Stimulated activated CD4-positive, alpha-beta T cell treated with anti-CD3 and anti-CD28 coated beads, Interleukin-2, amount 100 ng/mL, for 48 hours (primary cell): ENCODE measurements around the gene PARD6G.

Source experiments
- DNase-seq, 2 donors: peaks; one replicate each; pipeline ENCODE4 v3.0.0-alpha.2; 2020

PARD6G gene

DNA sequence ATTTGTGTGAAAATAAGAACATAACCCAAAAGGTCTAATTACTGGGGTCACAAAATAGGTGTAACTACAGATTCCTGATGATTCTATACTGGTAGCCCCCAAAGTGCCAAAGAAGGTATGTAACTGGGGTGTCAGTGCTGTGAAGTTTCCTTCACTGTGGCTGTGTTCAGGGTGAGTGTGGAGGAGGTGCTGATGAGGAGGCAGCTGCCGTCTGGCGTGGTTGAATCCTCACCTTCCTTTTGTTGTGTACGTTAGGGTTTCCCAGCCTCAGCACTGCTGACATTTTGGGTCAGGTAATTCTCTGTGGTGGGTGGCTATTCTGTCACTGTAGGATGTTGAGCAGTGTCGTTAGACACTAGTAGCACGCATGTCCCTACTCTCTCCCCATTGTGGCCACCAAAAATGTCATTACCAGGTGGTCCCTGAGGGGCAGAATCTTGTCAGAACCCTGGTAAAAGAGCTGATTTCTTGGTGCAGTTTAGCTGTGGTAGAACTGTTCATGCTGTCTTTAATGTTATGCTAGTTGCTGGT is 106.8 kb downstream of the PARD6G start:
- DNase-seq: no peak

DNA sequence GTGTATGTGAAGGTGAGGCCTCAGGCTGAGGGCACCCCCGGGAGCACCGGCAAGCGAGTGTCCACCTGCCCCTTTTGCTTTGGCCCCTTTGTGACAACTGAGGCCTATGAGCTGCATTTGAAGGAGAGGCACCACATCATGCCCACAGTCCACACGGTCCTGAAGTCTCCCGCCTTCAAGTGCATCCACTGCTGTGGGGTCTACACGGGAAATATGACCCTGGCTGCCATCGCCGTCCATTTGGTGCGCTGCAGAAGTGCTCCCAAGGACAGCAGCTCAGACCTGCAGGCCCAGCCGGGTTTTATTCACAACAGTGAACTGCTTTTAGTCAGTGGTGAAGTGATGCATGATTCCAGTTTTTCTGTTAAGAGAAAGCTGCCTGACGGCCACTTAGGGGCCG is 109.3 kb downstream of the PARD6G start:
- DNase-seq: no peak

DNA sequence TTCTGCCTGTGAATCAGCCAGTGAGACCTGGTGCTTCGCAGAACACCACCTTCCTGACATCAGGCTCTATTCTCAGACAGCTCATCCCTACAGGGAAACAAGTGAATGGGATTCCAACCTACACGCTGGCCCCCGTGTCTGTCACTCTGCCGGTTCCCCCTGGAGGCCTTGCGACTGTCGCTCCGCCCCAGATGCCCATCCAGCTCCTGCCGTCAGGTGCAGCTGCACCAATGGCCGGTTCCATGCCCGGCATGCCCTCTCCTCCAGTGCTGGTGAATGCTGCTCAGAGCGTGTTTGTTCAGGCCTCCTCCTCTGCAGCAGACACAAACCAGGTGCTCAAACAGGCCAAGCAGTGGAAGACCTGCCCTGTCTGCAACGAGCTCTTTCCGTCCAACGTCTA is 110.2 kb downstream of the PARD6G start:
- DNase-seq: no peak

DNA sequence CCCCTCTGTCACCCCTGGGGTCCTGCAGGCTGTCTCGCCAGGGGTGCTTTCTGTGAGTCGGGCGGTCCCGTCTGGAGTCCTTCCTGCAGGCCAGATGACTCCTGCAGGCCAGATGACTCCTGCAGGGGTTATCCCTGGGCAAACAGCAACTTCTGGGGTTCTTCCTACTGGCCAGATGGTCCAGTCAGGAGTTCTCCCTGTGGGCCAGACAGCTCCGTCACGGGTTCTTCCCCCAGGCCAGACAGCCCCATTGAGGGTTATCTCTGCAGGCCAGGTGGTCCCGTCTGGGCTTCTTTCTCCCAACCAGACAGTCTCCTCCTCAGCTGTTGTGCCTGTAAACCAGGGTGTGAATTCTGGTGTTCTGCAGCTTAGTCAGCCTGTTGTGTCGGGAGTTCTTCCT is 110.6 kb downstream of the PARD6G start:
- DNase-seq: no peak

DNA sequence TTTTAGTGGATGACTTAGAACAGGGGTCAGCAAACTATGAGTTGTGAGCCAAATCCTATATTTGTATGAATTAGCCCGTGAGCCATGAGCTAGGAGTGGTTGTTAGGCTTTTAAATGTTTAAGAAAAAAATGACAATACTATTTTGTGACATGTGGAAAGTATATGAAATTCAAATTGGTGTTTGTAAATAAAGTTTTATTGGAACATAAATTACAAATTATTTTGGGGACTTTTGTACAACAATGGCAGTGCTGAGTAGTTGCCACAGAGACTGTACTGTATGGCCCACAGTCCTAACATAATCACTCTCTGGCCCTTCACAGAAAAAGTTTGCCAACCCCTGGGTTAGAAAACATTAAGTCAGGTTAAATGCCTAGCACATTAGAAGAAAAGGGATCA is 112.2 kb downstream of the PARD6G start:
- no peak for DNase-seq

DNA sequence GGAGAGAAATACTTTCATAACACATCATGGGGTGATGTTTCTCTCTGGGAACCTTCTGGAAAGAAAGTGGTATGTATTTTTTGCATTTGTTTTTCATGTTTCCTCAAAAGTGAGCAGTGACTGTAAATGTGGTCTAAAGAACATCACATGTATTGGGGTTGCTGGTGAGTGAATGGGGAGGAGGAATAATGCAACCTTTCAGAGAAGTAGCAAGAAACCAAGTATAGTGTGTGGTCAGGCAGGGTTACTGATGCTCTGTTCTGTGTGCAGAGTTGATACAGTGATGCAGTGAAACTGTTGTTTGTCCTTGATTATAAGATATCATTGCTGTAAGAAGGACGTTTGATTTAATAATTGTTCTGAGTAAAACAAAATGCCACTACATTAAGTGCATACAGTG is 114.2 kb downstream of the PARD6G start:
- no peak for DNase-seq

DNA sequence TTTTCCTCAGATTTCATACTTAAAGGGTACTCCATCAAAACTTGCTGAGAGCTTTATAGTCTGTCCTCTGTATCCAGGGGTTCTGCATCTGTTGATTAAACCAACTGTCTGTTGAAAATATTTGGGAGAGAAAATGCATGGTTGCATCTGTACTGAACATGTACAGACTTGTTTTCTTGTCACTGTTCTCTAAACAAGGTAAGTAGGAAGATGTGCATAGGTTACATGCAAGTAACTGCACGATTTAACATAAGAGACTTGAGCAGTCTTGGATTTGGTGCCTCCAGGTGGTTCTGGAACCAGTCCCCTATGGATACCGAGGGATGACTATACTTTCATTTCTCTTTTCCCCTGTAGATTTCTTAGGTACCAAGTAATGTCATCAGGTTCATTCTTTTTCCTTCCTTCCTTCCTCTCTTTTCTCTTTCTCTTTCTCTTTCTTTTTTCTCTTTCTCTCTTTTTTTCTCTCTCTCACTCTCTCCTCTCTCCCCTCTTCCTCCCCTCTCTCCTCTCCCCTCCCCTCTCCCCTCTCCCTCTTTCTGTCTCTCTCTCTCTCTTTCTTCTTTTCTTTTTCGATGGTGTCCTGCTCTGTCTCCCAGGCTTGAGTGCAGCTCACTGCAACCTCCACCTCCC is 115.0 kb downstream of the PARD6G start:
- no peak for DNase-seq

DNA sequence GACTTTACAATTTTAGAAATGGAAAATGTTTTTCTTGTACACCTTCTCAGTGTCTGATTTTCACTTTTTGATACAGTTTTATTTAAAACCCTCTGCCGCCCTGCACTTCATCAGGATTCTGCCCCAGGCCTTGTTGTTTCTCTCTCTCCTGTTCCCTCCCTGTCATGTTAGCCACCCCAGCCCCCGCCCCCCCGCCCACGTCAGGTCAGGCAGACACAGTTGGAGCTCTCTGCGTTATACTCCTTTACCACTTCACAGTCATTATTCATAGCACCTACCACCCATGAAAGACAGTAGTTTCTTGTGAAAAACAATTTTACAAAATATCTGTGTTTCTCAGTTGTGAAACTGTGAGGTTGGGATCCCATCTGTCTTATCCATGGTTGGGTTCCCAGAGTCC is 116.8 kb downstream of the PARD6G start:
- no peak for DNase-seq

DNA sequence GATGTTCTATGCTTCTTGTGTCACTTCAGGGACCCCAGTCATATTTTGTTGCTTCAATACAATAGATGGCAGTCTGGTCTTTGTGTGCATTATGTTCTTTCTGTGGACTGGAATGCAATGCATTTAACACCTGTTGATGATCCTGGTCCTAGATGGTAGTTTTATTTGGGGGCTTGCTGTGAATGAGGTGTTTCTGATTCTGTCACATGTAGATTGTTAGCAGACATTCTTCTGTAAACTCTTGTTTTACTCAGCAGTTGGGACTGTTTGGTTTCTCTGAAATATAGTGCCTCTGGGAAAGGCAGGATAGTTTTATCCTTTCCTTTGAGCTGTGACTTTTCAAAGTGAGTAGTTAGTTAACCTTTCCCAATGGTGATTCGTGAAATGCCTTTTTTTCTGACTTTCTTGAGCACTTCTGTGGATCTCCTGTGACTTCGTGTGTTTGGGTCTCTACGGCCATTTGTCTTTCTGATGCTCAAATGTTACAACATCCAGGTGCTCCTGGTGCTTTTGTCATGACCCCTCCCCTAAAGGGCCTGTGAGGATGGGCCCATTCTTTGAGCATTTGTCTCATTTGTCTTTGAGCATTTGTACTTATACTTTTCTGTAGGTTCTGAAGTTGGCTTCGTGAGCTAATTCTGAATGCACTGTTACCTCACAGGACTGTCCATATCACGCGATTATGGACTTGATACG is 117.5 kb downstream of the PARD6G start:
- DNase-seq: no peak

DNA sequence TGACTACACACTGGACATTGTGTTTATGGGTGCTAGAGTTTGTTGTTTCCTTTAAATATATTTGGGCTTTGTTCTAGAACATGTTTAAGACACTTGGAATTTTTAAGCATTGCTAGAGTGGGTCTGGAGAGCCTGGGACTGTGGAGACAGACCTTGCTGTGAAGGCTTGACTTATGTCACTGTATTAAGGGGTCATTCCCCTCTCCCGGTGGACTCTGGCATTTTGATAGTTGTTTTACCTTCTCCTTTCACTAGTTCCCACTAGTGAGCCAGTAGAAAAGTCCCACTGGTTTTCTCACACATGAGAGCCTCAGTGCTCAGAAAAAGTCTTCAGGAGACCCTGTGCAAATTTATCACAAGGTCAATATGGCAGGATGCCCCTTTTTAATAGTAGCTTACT is 119.7 kb downstream of the PARD6G start:
- DNase-seq: no peak

DNA sequence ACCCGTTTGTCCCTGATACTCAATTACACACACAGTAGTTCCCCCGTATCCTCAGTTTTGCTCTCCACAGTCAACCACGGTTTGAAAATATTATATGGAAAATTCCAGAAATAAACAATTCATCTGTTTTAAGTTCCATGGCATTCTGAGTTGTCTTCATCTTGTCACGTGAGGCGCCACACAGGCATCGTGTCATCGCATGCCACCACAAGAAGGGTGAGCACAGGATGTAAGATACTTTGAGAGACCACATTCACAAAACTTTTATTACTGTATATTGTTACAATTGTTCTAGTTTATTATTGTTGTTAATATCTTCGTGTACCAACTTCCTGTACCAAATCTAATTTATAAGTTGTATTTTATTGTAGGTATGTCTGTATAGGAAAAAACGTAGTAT is 120.5 kb downstream of the PARD6G start:
- no peak for DNase-seq

DNA sequence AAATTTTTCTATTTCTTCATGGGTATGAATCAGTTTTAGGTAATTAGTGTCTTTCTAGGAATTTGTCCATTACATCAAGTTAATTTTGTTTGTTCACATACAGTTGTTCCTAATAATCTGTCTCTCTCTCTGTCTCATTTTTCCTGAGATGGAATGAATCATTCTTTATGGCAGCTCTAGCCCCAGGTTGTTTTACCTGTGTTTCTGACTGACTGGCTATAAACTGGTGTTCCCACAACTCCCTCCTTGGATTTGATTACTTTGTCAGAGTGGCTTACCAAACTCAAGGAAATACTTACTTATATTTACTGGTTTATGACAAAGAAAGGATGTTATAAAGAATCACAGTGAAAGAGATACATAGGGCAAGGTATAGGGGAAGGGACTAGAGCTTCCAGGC is 123.2 kb downstream of the PARD6G start:
- no peak for DNase-seq

DNA sequence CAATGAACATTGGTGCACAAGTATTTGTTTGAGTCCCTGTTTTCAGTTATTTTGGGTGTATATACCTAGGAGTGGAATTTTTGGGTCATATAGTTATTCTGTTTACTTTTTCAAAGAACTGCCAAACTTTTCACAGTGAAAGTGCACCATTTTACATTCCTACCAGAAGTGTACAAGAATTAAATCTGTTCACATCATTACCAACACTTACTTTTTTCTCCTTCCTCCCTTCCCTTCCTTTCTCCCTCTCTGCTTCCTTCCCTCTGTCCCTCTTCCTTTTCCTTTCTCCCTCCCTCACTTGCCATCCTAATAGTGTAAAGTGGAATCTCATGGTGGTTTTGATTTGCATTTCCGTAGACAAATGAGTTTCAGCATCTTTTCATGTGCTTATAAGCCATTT is 126.4 kb downstream of the PARD6G start:
- no peak for DNase-seq

DNA sequence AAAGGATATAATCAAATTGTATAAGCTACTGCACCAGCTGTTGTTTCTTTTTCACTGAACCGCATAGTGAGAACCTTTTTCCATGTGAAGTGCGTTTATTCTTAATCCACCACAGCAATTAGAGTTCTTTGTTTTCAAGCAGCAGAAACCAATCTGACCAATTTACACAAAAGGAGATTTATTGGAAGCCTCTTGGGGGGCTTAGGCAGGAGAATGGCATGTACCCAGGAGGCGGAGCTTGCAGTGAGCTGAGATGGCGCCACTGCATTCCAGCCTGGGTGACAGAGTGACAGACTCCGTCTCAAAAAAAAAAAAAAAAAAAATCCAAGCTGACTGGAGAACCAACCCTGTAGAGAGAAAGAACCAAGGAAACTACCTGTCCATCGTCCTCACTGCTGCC is 128.2 kb downstream of the PARD6G start:
- no peak for DNase-seq

DNA sequence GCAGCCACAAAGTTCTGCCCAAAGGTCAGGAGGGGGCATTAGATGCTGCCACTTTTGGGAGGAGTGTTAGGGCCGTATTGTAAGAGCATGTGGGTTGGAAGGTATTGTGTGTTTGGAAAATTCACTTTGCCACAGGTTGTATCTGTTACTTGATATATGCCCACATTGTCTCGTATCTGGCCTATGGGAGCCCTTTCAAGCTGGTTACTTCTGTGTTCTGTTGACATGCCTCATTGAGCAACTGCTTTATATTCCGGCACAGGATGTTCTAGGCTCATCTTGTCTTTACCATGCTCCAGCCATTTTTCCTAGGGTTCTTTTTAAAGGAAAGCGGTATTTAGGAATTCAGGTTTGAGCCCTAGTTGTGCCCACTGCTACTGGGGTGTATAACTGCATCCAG is 132.3 kb downstream of the PARD6G start:
- no peak for DNase-seq

DNA sequence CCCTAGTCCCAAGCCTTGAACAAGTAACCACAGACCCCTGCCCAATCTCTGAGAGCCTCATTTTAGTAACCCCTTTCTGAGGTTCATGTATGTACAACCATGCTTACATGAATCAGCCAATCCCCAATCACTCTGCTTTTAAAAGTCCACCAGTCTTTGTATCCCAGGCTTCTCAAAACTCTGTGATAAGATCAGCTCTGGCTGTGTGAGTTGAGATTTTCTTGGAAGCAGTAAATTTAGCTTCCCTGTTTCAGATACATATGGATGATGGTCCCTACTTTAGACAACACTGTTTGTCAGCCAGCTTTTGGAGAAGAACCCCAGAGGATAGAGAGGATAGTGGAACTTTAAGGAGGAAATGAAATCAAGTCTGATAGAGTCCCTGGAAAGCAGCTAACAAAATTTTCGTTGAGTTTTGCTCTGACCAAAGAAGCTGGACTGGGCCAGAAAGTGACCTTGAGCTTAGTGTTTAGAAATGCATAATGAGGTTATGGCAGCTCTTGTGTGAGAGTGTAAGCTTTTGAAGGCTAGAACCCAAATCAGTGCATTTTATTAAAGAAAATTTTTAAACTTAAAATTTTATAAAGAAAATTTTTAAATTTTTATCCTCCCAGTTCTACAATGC is 134.6 kb downstream of the PARD6G start:
- no peak for DNase-seq

DNA sequence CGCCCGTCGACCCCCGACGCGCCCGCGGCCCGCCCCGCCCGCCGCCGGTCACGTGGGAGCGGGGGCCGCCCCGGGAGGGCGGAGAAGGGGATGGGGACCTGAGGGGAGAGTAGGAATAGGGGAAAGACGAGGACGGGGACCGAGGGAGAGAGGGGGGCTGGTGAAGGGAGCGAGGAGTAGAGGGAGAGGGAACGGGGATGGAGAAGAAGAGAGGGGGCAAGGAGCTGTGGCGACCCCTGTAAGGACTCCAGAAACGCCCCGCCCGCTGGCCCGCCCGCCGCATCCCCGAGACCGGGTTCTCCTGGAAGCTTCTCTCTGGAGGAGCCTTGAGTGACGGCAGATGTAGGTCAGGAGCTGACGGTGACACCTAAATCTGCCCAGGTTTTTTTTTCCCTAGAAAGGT is 137.6 kb downstream of the PARD6G start:
- peak in 1 of 2 donors; percentile 29 for DNase-seq

DNA sequence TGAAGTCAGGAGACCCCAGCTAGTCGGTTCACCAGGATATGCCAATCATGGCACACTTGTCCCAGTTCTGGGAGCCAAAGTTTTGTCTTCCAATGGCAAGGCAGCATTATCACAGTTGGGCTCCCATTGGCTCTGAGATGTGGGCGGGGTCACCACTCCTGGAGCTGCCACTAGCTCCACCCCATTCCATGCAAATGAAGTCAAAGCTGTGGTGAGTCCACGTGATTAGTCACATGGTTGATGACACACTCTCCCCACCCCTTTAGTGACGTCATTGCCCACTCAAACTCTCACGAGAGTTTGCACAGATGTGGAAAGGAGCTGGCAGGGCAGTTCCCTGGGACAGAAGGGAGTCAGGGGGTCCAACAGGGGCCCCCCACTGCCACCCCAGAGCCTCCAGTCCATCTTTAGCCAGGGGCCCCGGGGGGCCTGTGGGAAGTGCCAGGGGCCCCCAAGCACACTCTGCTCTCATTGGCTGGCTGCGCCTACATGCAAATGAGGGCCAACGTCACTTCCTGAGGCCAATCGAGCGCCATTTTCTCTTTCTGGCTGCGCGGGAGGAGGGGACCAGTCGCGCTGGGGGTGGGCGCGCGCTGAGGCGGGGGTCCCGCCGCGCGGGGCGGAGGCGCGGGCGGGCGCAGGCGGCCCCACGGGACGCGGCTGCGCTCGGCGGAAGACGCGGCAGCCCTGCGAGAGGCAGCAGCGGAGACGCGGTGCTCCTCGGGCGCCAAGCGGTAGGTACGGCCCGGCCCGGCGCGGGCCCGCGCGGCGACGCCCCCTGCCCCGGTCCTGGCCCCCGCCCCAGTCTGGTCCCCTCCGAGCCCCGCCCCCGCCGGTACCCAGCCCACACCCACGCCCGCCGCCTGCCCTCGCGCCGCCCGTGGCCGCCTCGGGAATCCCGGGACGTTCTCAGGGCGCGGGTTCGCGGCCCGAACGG is 138.3 kb downstream of the PARD6G start, which contains the start of gene ADNP2:
TSS of gene ADNP2 (plus strand) at position 524 of the 937 bp plus-strand sequence. CDS start 8,281 bp downstream, outside the sequence.
- DNase-seq: peak; percentile 73 to 79

DNA sequence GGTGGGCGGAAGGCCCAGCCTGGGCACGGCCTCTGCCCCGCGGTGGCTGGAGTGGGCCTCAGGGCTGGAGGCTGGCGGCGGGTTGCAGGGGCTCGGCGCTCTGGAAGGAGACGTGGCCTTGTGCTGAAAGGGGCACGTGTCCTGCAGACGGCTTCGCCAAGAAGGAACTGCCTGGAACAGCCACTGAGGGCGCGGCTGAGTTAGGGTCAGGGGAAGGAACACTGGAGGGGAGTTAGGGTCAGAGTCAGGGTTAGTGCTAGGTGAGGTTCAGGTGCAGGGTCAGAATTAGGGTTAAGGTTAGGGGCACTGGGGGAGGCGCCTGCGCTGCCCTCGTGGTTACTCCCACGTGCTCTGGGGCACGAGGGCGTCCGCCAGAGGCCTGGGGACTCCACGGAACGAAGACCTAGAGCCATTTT is 139.2 kb downstream of the PARD6G start:
- DNase-seq: no peak

DNA sequence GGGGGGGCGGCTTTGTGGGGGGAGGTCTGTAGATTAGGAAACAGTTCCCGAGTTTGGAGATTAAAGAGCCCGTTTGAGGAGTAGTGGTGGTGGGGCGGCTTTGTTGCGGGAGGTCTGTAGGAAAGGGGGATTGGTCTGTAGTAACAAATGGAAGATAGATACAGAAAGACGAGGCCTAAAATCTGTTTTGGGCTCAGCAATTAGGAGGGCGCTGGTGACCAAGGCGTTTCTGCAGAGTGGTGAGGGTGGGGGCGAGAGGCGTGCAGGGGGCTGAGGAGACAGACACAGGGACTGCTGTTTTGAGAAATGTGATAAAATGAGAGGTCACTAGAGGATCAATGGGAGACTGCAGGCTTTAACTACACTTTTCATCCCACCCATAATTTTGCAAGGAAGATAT is 139.9 kb downstream of the PARD6G start:
- no peak for DNase-seq
